GM13976 (cell line): ENCODE measurements around the gene VIPR2.

ENCODE experiments used
- DNase-seq: peaks from one replicate; pipeline ENCODE4 v3.0.0; 2012; ENCODE audit warnings: low spot score
- in situ Hi-C: fragments of 300-500 bp; cut with MboI; formaldehyde crosslinking; loops from one replicate; pipeline ENCODE4 v1.12.0; 2022; ENCODE audit warnings: low sequenced_read_pairs, mixed read lengths, inconsistent platforms; ENCODE audit not compliant: unreplicated experiment
- TF ChIP-seq, protein P1 (sequence below): IDR thresholded peaks from 2 replicates; pipeline ENCODE4 v1.5.1; 2012; ENCODE audit warnings: borderline replicate concordance, mild to moderate bottlenecking; ENCODE audit not compliant: insufficient read depth; ENCODE audit errors: extremely low read depth, missing control alignments, control extremely low read depth

VIPR2 gene

DNA sequence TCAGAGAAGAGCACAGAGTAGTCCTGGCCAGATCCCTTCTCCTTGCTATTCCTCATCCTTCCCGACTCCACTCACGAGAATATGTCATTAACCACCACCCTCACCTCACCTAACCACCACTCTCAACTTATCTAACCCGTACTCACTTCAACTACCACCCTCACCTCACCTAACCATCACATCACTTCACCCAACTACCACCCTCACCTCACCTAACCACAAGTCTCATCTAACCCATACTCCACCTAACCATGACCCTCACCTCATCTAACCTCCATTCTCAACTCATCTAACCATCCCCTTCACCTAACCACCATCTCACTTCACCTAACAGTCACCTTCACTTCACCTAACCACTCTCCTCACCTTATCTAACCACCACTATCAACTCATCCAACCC is 85.0 kb downstream of the VIPR2 start:
- in situ Hi-C loops, result no loop called here
- DNase-seq, result no peak

DNA sequence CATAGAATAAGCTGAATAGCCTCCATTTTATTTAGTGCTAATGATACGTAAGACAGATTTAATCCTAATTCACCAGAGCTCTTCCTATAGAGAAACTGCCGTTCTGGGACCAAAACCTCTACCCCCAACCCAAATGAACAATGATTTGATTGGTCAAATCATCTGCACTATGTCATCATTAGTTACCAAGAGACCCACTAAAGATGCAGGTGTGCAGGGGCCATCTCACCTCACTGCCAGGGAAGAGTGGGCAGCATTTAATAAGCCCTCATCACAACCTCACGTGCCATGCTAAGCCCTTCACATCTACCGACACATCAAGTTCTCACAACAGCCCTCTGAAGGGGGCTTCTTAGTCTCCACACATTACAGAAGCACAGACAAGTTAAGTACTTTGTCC is 87.0 kb downstream of the VIPR2 start:
- in situ Hi-C loops, result no loop called here
- TF ChIP-seq, protein P1, sequence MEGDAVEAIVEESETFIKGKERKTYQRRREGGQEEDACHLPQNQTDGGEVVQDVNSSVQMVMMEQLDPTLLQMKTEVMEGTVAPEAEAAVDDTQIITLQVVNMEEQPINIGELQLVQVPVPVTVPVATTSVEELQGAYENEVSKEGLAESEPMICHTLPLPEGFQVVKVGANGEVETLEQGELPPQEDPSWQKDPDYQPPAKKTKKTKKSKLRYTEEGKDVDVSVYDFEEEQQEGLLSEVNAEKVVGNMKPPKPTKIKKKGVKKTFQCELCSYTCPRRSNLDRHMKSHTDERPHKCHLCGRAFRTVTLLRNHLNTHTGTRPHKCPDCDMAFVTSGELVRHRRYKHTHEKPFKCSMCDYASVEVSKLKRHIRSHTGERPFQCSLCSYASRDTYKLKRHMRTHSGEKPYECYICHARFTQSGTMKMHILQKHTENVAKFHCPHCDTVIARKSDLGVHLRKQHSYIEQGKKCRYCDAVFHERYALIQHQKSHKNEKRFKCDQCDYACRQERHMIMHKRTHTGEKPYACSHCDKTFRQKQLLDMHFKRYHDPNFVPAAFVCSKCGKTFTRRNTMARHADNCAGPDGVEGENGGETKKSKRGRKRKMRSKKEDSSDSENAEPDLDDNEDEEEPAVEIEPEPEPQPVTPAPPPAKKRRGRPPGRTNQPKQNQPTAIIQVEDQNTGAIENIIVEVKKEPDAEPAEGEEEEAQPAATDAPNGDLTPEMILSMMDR, result no peak
- no peak for DNase-seq

More for the DNA sequence above, 85.0 kb downstream of the VIPR2 start:
- TF ChIP-seq, protein P1, result no peak

GRCh38 chr7:159056737-159057136 is 87.9 kb downstream of the VIPR2 start:
- TF ChIP-seq, protein P1, result no peak
- in situ Hi-C loops, result no loop called here
- no peak for DNase-seq

DNA sequence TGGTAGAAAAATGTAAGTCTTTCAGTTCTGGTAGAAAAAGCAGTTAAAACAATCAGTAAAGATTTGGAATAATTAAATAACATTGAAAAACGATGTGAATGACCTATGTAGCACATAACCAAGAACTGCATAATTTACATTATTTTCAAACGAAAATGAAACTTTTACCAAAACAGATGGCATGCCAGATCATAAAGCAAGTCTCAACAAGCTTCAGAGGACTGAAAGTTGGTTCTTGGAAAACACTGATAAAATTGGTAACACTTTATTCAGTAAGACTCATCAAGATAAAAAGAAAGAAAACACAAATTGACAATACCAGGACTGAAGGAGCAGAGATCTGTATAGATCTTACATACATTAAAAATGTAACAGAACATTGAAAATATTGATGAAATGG is 92.8 kb downstream of the VIPR2 start:
- TF ChIP-seq, protein P1, result no peak
- in situ Hi-C loops, result no loop called here
- DNase-seq, result no peak

DNA sequence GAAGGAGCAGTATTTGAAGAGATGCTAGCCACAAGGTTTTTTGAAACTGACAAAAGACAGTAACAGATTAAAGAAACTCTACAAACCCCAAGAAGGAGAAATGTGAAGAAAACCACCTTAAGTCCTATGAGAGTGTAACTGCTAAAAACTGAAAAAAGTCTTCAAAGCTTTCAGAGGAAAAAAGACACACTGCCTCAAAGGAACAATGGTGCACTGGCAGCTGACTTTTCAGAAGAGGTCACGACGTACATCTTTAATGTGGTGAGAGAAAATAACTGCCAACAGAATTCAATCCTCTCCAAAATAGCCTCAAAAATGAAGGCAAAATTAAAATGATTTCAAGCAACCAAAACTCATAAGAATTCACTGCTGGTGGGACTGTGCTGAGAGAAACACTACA is 94.0 kb downstream of the VIPR2 start:
- in situ Hi-C loops, result no loop called here
- DNase-seq, result no peak
- TF ChIP-seq, protein P1, result no peak

DNA sequence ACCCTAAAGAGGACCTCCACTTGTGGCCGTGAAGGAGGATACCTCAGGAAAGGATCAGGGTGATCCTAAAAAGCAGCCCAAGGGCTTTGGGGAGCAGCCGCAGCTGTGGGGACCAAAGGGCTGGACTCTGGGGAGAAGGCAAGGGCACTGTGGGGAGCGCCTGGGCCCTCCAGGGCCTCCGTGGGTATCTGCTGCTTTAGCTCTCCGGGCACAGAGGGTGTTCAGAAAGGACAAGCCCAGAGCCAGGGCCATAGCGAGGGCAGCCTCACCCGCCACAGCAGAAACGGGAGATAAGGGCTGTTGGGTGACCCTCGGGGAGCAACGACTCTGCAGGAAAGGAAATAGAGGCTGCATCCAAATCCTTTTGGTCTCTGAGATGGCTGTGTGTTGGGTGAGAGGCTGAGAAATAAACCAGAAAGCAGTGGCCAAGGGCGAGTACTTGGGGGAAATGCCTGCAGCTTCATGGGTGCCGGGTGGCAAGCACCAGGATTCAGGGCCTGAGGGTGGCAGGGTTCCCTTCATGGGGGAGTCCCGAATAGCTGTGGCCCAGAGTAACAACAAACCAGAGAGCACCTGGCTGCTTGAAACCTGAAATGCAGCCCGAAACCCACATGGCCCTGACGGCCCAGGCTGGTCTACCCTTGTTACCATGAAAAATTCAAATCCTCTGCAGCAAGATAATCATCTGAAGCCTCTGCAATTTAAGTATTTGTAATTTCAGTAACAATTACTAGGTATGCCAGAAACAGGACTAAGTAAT is 95.2 kb downstream of the VIPR2 start:
- in situ Hi-C loops, result no loop called here
- no peak for DNase-seq
- TF ChIP-seq, protein P1, result no peak
